ENCODE results near the gene SYNGR3.
A peak's percentile ranks its signal among the peaks of the same experiment; 100 is the strongest.
"Not testable (repeated sequence)": the region's sequence is repeated elsewhere in the genome, so short reads cannot be mapped to it uniquely, and the experiment has no call there.

The SYNGR3 gene

DNA sequence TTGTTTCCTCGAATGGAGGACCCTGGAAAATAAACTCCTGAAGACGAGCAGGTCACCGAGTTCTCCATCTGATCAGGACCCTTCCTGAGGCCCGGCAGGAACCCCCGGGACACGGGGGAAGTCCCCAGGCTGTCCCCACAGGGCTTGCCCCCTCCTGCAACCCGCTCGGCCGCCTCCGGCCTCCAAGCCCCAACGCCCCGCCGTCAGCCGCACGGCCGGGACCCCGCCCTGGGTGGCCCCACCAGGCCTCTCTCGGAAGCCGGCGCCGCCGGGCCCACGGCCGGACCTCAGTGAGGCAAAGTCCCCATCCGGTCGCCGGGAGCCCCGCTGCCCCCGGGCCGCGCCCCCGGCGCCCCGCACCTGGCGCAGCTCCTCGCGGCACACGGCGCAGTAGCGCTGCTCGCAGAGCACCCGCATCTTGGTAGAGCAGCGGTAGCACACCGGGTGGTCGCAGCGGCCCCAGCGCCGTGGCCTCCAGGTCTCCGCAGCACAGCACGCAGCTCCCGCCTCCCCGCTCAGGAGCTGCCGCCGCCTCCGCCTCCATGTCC, 19.5 kb downstream of the SYNGR3 start:
- no peak for DNase-seq

DNA sequence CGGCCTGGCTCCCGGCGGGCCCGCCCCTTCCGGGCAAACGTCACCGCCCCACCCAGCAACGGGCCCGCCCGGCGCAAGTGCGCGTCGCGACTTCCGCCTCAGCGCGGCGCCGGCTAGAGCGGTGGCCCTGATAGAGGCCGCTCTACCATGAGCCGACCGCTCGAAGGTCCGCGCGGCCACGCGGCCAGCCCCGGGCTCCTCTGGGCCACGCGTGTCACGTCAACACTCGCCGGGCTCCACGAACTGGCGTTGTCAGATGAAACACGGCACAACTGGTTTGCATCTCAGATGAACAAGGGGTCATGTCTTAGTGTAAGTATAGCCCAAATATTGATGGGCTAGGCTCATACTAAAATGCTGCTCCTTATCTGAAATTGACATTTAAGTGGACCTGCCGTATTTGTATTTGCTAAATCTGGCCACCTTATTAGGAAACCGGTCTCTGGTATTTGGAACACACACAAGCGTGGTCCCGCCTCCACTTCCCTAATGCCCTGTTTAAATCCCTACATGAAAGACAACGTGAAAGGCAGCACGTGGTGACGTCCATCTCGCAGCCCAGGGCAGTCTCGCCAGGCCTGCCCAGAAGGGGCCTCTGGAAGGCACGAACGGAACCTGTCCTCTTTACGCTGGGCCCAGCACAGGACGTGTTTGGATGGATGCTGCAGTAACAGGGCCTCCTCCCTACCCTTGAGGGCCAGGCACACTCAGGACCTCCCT, 20.2 kb downstream of the SYNGR3 start, which contains the start of gene ZNF598:
Gene ZNF598 (minus strand): TSS at position 31 of the 720 bp plus-strand sequence.
- DNase-seq = peak; percentile 91

DNA sequence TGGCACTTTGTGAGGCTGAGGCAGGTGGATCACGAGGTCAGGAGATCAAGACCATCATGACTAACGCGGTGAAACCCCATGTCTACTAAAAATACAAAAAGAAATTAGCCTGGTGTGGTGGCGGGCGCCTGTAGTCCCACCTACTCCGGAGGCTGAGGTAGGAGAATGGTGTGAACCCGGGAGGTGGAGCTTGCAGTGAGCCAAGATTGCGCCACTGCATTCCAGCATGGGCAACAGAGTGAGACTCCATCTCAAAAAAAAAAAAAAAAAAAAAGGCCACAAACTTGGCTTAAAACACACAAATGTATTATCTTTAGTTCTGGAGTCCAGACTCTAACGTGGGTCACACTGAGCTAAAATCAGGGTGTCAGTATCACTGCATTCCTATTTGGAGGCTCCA, 22.0 kb downstream of the SYNGR3 start:
- DNase-seq = not testable (repeated sequence)

DNA sequence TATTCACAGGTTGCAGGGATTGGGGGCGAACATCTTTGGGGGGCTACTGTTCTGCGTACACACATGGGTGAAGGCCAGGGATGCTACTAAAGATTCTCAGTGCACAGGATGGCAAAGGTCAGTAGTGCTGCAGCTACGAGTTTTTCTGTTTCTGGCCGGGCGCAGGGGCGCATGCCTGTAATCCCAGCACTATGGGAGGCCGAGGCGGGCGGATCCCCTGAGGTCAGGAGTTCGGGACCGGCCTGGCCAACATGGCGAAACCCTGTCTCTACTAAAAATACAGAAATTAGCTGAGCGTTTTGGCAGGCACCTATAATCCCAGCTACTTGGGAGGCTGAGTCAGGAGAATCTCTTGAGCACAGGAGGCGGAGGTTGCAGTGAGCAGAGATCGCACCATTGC, 23.8 kb downstream of the SYNGR3 start:
- DNase-seq = no peak

DNA sequence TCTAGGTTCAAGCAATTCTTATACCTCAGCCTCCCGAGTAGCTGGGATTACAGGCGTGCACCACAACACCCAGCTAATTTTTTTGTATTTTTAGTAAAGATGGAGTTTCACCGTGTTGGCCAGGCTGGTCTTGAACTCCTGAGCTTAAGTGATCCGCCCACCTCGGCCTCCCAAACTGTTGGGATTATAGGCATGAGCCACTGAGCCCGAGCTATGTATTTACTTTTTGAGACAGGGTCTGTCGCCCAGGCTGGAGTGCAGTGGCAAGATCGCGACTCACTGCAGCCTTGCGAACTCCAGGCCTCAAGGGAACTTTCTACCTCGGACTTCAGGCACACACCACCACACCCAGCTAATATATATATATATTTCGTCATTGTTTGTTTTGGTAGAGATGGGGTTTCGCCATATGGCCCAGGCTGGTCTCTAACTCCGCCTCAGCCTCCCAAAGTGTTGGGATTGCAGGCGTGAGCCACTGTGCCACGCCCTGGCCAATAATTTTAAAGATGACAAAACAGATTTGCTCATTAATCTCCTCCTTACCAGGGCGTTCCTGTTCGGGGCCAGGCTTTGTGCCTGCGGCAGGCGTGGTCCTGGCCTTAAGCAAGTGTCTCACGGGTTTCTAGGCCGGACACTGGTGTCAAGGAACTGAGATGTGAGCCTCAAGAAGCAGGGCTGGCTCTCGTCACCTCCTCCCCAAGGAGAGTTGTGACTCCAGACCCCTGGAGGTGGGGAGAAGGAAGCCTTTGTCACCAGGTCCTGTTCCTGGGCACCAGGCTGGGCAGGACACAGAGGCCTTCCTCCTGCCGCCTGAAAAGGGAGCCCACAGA, 25.6 kb downstream of the SYNGR3 start:
- no peak for DNase-seq

GRCh38 chr16:2015947-2016208, 26.1 kb downstream of the SYNGR3 start:
- no peak for DNase-seq

DNA sequence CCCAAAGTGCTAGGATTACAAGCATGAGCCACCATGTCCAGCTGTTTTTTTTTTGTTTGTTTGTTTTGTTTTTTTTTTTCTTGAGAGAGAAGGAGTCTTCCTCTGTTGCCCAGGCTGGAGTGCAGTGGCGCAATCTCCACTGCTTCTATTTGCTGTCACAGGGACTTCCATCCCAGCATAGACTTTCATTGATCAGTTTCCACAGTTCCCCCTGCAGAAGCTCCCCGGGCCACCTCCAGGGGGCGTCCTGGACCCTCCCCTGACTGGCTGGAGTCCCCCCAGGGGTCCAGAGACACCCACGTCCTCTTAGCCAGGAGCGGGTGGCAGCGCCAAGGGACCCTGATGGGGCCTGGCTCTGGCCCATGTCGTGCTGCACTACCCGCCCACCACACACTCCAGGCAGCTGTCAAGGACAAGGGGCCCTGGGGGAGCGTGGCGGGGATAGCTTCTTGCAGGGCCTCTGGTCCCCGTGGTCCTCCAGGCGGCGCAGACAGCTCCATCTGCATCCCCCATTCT, 26.7 kb downstream of the SYNGR3 start:
- no peak for DNase-seq

DNA sequence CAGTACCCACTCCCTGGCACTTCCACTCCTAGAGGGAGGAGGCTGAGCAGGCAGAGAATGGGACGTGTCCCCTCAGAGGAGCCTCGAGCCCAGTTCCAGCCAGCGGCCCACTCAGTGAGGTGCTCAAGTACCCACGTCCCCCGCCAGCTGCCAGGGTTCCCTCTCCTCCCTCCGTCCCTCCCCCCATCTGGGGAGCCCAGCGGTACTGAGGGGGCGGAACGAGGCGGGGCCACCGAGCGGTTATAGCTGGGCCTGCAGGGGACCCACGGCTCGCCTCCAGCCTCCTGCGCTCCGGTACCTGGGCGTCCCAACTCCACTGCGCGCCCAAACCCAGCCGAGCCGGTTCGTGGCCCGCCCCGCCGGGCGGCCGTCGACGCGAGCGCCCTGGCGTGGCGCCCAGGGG, 29.7 kb downstream of the SYNGR3 start, which contains the start of gene NPW:
Gene NPW (plus strand): TSS at position 268 of the 403 bp plus-strand sequence.
- no peak for DNase-seq

DNA sequence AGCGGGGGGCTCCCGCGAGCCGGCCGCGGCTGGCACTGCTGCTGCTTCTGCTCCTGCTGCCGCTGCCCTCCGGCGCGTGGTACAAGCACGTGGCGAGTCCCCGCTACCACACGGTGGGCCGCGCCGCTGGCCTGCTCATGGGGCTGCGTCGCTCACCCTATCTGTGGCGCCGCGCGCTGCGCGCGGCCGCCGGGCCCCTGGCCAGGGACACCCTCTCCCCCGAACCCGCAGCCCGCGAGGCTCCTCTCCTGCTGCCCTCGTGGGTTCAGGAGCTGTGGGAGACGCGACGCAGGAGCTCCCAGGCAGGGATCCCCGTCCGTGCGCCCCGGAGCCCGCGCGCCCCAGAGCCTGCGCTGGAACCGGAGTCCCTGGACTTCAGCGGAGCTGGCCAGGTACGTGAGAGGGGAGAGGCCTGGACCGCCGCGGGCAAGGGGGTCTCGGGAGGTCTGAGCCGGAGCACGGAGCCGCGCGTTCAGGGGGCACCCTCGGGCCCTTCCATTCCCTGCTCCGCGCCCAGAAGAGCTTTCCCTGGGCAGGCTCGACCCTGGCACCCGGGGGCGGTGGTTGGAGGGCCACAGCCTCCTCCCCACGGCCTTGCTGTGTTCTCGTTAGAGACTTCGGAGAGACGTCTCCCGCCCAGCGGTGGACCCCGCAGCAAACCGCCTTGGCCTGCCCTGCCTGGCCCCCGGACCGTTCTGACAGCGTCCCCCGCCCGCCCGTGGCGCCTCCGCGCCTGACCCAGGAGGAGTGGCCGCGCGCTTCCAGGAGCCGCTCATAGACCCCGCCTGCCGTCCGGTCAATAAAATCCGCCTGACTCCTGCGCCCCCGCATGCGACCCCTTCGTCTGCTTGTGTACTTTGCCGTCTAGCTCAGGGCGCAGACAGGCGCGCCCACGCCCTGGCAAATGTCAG, 30.4 kb downstream of the SYNGR3 start:
- no peak for DNase-seq

DNA sequence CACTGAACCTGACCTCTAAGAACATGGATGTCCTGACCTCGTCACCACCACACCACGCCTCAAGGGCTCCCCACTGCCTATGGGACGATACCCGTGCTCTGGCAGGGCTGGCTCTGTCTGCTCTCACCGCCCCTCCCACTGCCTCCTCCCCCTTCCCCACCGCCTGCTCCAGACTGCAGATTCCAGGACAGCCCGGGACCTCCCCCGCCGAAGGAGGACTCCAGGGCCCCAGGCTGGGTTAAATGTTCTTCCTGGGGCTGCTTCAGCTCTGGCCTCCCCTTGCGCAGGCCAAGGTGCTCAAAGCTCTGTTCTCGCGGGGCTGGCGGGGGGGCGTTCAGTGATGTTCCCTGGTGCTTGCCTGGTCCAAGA, 32.9 kb downstream of the SYNGR3 start:
- peak; percentile 66 for DNase-seq

DNA sequence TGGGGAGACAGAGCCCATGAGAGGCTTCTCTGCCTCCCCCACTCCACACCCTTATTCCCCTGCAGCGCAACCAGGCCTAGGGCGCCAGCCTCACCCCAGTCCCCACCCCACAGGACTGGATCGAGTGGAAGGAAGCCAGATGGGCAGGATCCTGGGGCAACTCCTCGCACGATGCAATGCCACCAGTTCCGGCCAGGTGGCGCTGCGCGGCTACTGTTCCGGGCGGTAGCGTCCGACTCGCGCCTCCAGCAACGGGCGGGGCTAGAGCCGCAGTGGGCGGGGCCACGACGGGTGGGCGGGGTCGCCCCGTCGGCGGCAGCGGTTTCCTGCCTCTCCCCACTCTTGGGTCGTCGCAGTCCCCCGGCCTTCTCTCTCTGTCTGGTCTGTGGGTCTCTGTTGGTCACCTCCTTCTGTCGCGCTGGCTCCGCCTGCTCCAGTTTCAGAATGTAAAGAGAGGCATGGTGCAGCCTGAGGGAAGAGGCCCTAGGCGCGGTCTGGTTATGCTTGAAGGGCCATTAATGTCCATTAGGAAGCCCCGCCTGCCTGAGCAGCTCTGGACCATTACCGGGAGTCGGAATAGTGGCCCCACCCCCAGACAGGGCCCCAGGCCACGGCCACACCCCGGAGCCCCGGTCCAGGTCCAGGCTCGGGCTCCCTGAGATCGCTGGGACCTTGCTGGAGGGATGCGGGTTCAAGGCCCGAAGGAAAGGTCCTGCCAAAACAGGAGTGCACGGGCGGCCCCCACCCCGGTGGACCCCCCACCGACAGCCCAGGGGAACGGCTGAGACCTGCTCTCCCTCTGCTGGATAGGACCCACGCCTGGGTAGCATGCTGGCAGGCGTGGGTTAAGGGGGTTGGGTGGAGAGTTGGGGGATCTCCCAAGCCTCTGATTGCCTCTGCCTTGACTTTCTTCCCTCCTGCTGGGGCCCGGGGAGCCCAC, 33.6 kb downstream of the SYNGR3 start:
- peak; percentile 82 for DNase-seq

- DNase-seq = no peak
Observed at GRCh38 chr16:2024032-2024420, 34.3 kb downstream of the SYNGR3 start.

- DNase-seq = no peak
Observed at GRCh38 chr16:2025251-2025650, 35.5 kb downstream of the SYNGR3 start.

GRCh38 chr16:2025878-2026460, 36.2 kb downstream of the SYNGR3 start:
- DNase-seq = no peak

DNA sequence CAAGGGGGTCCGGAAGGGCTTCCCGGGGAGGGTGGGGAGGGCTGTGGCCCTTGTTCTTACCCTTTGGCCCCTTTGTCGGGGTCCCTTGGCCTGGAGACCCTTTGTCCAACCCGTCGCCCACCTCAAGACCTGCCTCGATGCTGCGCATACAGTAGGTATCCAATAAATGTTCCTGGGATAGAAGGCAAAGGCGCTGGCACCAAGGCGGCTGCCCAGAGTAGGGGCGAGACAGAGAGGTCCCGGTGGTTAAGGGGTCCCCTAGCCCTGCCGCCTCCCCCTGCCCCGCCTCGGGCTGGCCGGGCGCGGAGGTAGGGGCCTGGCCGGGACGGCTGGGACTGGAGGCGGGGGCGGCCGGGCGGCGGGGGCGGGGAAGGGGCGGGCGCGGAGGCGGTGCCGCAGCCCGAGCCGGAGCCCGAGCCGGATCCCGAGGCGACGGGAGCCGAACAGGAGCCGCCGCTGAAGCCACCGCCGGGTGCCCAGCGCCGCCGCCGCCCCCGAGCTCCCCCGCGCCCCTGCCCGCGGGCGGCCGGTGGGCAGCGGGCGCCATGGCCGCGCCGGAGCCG, 36.8 kb downstream of the SYNGR3 start, which contains the start of gene NHERF2:
Gene NHERF2 (plus strand): TSS at position 442 of the 563 bp plus-strand sequence. CDS start 104 bp downstream, at position 546.
- no peak for DNase-seq

GRCh38 chr16:2027024-2028010, 37.5 kb downstream of the SYNGR3 start:
- peak; percentile 46 for DNase-seq

GRCh38 chr16:2028146-2028545, 38.4 kb downstream of the SYNGR3 start:
- DNase-seq = no peak

- DNase-seq = no peak
Observed at GRCh38 chr16:2028620-2029220, 39.0 kb downstream of the SYNGR3 start.

GRCh38 chr16:2029350-2029749, 39.6 kb downstream of the SYNGR3 start:
- DNase-seq = no peak

Measured in fibroblast of skin of right biceps (primary cell).